ENCODE measurements around the gene SPDYE1. TPM values are rescaled to one million over a fixed set of nuclear protein-coding genes. Genes with fewer than 3 reads are reported as not detected.
A peak's percentile ranks its signal among the peaks of the same experiment; 100 is the strongest.
"Not testable (repeated sequence)": the region's sequence is repeated elsewhere in the genome, so short reads cannot be mapped to it uniquely, and the experiment has no call there.

SPDYE1 gene, protein sequence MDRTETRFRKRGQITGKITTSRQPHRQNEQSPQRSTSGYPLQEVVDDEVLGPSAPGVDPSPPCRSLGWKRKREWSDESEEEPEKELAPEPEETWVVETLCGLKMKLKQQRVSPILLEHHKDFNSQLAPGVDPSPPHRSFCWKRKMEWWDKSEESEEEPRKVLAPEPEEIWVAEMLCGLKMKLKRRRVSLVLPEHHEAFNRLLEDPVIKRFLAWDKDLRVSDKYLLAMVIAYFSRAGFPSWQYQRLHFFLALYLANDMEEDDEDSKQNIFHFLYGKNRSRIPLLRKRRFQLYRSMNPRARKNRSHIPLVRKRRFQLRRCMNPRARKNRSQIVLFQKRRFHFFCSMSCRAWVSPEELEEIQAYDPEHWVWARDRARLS
- not detected in 2 replicates for total RNA-seq (2014; rRNA removed; shearing (Covaris generic); ENCODE audit: low replicate concordance)

DNA sequence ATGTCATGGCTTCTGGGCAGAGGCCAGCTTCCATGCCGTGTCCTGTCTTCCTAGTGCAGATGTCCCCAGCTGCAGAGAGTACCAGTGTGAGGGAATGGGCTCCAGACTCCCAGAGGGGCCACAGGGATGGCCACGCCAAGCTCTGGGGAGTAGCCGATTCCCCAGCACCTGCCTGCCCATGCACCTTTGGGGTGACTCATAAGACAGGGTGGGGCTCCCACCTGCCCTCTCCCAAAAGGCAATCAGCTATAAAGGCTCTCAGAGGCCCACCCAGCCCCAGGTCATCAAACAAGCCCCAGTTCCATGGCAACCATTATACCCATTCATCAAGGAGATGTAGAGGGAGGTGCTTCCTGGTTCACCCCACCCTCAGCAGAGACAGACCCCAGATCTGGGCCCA lies at the start of gene SPDYE1:
TSS of gene SPDYE1 (plus strand) at position 366 of the 400 bp plus-strand sequence. CDS start 2,053 bp downstream, outside the sequence.
- H3K9me3 ChIP-seq, DNase-seq, H3K4me3 ChIP-seq, H3K27me3 ChIP-seq, H3K36me3 ChIP-seq: not testable (repeated sequence)

DNA sequence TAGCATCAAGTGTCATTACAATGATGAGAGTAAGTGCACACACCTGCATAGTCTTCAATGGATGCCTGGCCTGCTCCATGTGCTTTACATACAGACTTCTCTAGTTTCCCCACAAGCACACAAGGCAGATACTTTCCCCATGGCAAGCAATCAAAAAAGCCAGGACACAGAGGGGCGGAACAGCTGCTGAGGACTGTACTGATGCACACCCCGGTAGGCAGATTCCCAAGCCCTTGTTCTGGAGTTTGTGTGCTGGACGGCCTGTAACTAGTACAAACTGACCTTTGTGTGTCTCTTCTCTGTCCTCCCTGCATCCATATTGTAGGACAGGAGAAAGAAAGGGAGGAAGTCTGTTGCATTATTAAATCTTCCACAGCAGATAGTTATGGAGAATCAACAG lies 45.7 kb upstream of the SPDYE1 start:
- Histone ChIP-seq H3K27me3 (no peaks in the 10 kb centered on the region), H3K36me3 (peaks cover 7% of the 10 kb centered on the region), H3K9me3 (no peaks in the 10 kb centered on the region), H3K4me3 (no peak overlapping the region)
- no peak for DNase-seq

DNA sequence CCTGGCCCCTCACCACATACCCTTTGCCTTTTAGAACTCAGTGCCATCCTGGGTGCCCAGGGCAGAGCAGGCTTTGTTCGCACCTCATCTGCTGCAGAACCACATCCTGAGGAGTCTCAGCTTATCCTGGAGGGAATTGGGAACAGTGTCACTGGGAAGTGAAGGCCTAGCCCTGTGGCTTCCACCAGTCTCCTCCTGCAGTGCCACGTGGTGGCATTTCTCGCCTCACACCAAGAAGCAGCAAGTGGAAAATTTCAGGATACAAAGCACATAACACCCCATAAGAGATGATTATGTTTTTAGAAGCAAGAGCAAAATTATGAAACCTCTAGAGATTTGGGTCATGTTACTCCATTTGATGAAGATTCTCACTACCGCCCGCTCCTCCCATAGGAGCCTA lies 44.6 kb upstream of the SPDYE1 start:
- H3K36me3 ChIP-seq, result 0 out of 2 replicates have a peak, but pooled peaks cover 4% of the 10 kb centered on the region
- H3K27me3 ChIP-seq, result no peaks in the 10 kb centered on the region
- no peaks in the 10 kb centered on the region for H3K9me3 ChIP-seq
- no peak overlapping the region for H3K4me3 ChIP-seq
- DNase-seq, result no peak

DNA sequence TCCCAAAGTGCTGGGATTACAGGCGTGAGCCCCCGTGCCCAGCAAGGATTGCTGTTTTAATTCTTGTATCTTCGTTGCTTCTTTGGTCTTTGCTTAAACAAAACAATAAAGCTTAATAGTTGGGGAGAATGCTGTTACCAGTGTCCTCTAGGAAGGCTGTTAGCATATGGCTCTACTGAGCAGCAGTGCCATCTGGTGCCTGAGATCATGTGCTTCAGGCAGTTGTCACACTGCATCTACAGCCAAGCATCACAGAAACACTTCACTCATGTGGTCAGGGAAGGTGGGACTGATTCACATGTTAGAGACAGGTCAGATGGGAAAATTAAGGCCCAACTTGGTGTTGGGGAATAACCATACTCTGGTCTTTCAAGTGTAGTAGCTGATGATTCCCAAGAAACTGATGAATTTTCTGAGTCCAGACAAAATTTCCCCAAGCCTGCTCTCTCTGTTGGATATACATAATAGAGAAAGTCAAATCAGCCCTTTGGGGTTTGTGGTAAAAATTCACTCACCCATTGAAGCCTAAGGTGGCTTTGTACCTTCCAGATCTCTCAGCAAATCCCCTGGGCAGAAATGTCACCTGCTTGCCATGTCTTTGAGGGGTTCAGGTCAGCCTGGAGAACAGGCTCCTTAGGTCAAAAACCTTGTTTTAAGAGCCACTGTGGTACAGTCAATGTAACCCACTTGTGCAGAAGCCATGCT lies 43.0 kb upstream of the SPDYE1 start:
- H3K27me3 ChIP-seq, result no peaks in the 10 kb centered on the region
- no peaks in the 10 kb centered on the region for H3K9me3 ChIP-seq
- no peak overlapping the region for H3K4me3 ChIP-seq
- H3K36me3 ChIP-seq, result 0 out of 2 replicates have a peak, but pooled peaks cover 4% of the 10 kb centered on the region
- no peak for DNase-seq

DNA sequence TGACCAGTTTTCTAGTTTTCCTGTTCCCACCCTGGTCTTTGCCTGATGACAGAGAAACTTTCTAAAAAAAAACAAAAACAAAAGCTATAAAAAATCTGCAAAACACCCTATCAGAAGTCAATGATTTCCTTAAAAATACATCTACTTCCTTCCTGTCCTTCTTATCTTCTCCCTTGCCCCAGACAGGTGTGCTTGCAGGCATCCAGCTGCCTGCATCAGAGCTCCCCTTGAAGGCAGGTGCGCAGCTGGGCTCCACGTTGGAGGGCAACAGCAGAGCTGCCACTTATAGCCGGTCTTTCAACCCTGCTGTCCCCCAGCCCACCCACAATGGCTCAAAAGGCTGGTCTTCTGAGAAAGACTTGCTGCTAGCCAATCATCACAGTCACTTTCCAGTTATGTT lies 41.7 kb upstream of the SPDYE1 start:
- H3K4me3 ChIP-seq, result no peak overlapping the region
- 0 out of 2 replicates have a peak, but pooled peaks cover 4% of the 10 kb centered on the region for H3K36me3 ChIP-seq
- H3K9me3 ChIP-seq, result no peaks in the 10 kb centered on the region
- H3K27me3 ChIP-seq, result no peaks in the 10 kb centered on the region
- DNase-seq, result no peak

- Histone ChIP-seq H3K27me3 (no peaks in the 10 kb centered on the region), H3K36me3 (no peaks in the 10 kb centered on the region), H3K4me3 (no peak overlapping the region), H3K9me3 (no peaks in the 10 kb centered on the region)
- no peak for DNase-seq
Measured at GRCh38 chr7:43960933-43961332, 36.8 kb upstream of the SPDYE1 start.

DNA sequence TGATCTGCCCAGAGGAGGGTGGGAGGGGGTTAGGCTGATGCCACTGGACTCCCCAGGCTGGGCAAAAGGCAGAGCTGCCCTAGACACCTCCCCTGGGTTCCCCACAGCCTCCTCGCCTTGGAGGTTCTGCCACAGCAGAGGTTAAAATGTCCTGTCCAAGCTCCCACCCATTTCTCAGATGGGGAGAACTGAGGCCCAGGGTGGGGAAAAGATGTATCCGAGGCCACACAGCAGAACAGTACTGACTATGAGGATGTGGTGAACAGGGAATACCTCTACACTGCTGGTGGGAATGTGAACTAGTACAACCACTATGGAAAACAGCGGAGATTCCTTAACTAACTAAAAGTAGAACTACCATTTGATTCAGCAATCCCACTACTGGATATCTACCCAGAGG lies 31.3 kb upstream of the SPDYE1 start:
- H3K27me3 ChIP-seq, H3K4me3 ChIP-seq, DNase-seq, H3K9me3 ChIP-seq, H3K36me3 ChIP-seq: not testable (repeated sequence)

- H3K27me3 ChIP-seq, H3K36me3 ChIP-seq, H3K4me3 ChIP-seq, H3K9me3 ChIP-seq: not testable (repeated sequence)
- peak; percentile 28 for DNase-seq
Measured at GRCh38 chr7:43968172-43969040, 29.3 kb upstream of the SPDYE1 start.

DNA sequence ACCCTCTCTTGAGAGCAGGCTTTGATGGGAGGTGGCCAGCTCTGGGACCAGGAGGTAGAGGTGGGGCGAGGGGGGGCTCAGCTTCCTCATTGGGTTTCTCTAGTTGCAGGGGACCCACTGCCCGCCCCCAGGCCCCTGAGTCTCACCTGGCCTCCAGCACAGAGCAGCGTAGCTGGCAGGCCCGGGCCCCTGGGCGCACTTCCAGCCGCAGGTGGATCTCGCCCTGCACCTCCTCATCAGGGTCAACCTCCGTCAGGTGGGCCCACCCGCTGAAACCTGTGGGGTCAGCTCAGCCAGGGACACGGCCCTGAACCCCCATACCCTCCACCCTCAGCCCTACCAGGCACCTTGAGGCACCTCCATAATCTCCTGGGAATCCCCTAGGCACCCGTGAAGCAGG lies 28.1 kb upstream of the SPDYE1 start:
- H3K27me3 ChIP-seq, result not testable (repeated sequence)

GRCh38 chr7:43970698-43971097 lies 27.0 kb upstream of the SPDYE1 start:
- not testable (repeated sequence) for H3K27me3 ChIP-seq, H3K36me3 ChIP-seq, H3K9me3 ChIP-seq, DNase-seq, H3K4me3 ChIP-seq

More for the DNA sequence above, 28.1 kb upstream of the SPDYE1 start:
- not testable (repeated sequence) for DNase-seq, H3K9me3 ChIP-seq, H3K4me3 ChIP-seq, H3K36me3 ChIP-seq

DNA sequence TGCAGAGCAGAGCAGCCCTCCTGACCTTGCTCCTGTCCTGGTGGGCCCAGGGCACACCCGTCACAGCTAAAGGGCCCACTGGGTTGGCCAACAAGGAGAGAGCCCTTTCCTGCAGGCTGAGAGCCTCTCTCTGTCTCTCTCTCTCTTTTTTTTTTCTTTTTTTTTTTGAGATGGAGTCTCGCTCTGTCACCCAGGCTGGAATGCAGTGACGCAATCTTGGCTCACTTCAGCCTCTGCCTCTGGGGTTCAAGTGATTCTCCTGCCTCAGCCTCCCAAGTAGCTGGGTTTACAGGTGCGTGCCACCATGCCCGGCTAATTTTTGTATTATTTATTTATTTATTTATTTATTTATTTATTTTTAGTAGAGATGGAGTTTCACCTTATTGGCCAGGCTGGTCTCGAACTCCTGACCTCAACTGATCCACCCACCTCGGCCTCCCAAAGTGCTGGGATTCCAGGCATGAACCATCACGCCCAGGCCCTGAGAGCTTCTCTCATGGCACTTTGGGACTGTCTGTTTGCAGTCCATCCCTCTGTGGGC lies 23.6 kb upstream of the SPDYE1 start:
- H3K9me3 ChIP-seq, H3K27me3 ChIP-seq, H3K4me3 ChIP-seq, DNase-seq, H3K36me3 ChIP-seq: not testable (repeated sequence)

GRCh38 chr7:43974725-43975482 lies 22.8 kb upstream of the SPDYE1 start:
- H3K4me3 ChIP-seq, DNase-seq: not testable (repeated sequence)

DNA sequence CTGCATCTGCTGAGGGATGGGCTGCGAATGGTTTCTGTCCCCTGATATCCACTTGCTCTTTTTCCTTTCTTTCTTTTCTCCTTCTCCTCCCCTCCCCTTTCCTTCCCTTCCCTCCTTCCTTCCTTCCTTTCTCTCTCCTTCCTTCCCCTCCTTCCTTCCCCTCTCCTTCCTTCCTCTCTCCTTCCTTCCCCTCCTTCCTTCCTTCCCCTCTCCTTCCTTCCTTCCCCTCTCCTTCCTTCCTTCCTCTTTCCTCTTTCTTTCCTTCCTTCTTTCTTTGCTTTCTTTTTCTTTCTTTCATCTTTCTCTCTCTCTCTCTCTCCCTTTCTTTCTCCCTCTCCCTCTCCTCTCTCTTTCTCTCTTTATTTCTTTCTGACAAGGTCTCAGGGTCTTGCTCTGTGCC lies 20.2 kb upstream of the SPDYE1 start:
- DNase-seq, result no peak
- Histone ChIP-seq H3K27me3 (no peaks in the 10 kb centered on the region), H3K36me3 (no peaks in the 10 kb centered on the region), H3K9me3 (no peaks in the 10 kb centered on the region), H3K4me3 (no peak overlapping the region)

More at GRCh38 chr7:43974725-43975482, 22.8 kb upstream of the SPDYE1 start:
- H3K27me3 ChIP-seq, H3K36me3 ChIP-seq, H3K9me3 ChIP-seq: not testable (repeated sequence)

- H3K4me3 ChIP-seq, H3K9me3 ChIP-seq, DNase-seq, H3K36me3 ChIP-seq, H3K27me3 ChIP-seq: not testable (repeated sequence)
Measured at GRCh38 chr7:43978102-43978501, 19.6 kb upstream of the SPDYE1 start.

DNA sequence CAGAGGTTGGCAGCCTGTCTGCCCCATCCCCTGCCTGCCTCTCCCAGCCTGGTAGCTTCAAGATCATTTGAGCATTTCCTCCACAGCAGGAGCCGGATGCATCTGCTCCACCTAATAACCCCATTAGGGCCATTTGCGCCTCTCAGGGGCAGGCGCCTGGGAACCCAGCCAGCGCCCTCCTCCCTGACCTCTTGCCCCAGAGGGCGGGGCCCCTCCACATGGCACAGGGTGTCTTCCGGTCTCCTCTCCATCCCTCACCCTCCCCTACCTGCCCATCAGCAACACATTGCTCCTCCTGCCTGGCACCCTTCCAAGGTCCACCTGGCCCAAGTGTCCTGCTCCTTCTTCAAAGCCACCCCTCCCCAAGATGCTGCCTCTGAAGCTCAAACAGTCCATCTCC lies 14.8 kb upstream of the SPDYE1 start:
- H3K4me3 ChIP-seq, DNase-seq, H3K36me3 ChIP-seq, H3K27me3 ChIP-seq, H3K9me3 ChIP-seq: not testable (repeated sequence)

DNA sequence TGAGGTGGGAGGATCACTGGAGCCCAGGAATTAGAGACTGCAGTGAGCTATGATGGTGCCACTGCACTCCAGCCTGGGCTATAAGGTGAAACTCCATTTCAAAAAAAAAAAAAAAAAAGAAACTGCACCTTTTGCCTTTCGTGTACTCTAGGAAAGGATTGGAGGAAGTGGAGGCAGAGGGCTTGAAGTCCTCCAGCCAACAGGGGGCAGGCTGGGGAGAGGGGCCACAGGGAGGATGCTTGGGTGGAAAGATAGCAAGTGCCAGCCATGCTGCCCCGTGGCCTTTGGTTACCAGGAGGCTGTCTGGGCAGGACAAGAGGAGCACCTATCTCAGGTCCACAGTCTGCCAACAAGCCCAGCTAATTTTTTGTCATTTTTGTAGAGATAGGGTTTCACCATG lies 14.0 kb upstream of the SPDYE1 start:
- H3K36me3 ChIP-seq, DNase-seq, H3K9me3 ChIP-seq, H3K4me3 ChIP-seq, H3K27me3 ChIP-seq: not testable (repeated sequence)
